GM21367 (cell line): ENCODE results near the gene PARG.
"Not testable (repeated sequence)": the region's sequence is repeated elsewhere in the genome, so short reads cannot be mapped to it uniquely, and the experiment has no call there.

Experiments used
- ATAC-seq: cut with Tn5 transposase; IDR thresholded peaks from one replicate; pipeline ENCODE4 v1.9.1; 2021; ENCODE audit not compliant: unreplicated experiment

Gene PARG

GRCh38 chr10:49908290-49909080, 33.3 kb downstream of the PARG start:
- ATAC-seq: not testable (repeated sequence)

- ATAC-seq: not testable (repeated sequence)
These were observed 38.0 kb downstream of the PARG start for GRCh38 chr10:49903829-49904228.

- ATAC-seq: not testable (repeated sequence)
These were observed 41.4 kb downstream of the PARG start for GRCh38 chr10:49900406-49900805.

- ATAC-seq: not testable (repeated sequence)
These were observed 41.8 kb downstream of the PARG start for GRCh38 chr10:49899999-49900398.

GRCh38 chr10:49890025-49890424, 51.8 kb downstream of the PARG start:
- not testable (repeated sequence) for ATAC-seq

GRCh38 chr10:49884739-49885331, 57.0 kb downstream of the PARG start:
- ATAC-seq: not testable (repeated sequence)

- not testable (repeated sequence) for ATAC-seq
These were observed 58.0 kb downstream of the PARG start for GRCh38 chr10:49883852-49884251.

- ATAC-seq: not testable (repeated sequence)
These were observed 59.5 kb downstream of the PARG start for GRCh38 chr10:49882327-49882726.

GRCh38 chr10:49872740-49873139, 69.1 kb downstream of the PARG start:
- ATAC-seq: not testable (repeated sequence)

GRCh38 chr10:49871462-49871861, 70.4 kb downstream of the PARG start:
- not testable (repeated sequence) for ATAC-seq

GRCh38 chr10:49859933-49860332, 81.9 kb downstream of the PARG start:
- ATAC-seq: not testable (repeated sequence)

GRCh38 chr10:49858697-49859382, 83.0 kb downstream of the PARG start:
- not testable (repeated sequence) for ATAC-seq

GRCh38 chr10:49849520-49849919, 92.3 kb downstream of the PARG start:
- not testable (repeated sequence) for ATAC-seq

- no peak for ATAC-seq
These were observed 96.8 kb downstream of the PARG start for GRCh38 chr10:49844775-49845595.

GRCh38 chr10:49842333-49842628, 99.5 kb downstream of the PARG start:
- ATAC-seq: not testable (repeated sequence)

GRCh38 chr10:49841615-49842332, 100.1 kb downstream of the PARG start:
- no peak for ATAC-seq

GRCh38 chr10:49837685-49838084, 104.1 kb downstream of the PARG start:
- no peak for ATAC-seq

GRCh38 chr10:49837051-49837478, 104.8 kb downstream of the PARG start:
- ATAC-seq: no peak

GRCh38 chr10:49834976-49835375, 106.9 kb downstream of the PARG start:
- ATAC-seq: no peak

GRCh38 chr10:49834201-49834600, 107.6 kb downstream of the PARG start:
- no peak for ATAC-seq
